IMR-90 (cell line): ENCODE results near the gene SLCO3A1.

Experiments used
- CEBPB ChIP-seq: IDR thresholded peaks from 2 replicates; pipeline ENCODE4 v1.6.1; 2012; ENCODE audit warnings: low read depth, low read length, improper control_type of control experiment
- CHD1 ChIP-seq: IDR thresholded peaks from 2 replicates; pipeline ENCODE4 v1.6.1; 2012; ENCODE audit warnings: low read depth, low read length, improper control_type of control experiment
- CTCF ChIP-seq: conservative IDR thresholded peaks from 2 replicates; pipeline ENCODE4 v1.5.1; 2012; ENCODE audit warnings: mild to moderate bottlenecking, low read depth, low read length, improper control_type of control experiment
- FOS ChIP-seq: fragments of 150-350 bp; IDR thresholded peaks from 2 replicates; pipeline ENCODE4 v1.6.1; 2016; ENCODE audit warnings: low read depth, low read length
- MXI1 ChIP-seq: IDR thresholded peaks from 2 replicates; pipeline ENCODE4 v1.6.1; 2012; ENCODE audit warnings: low read depth, mild to moderate bottlenecking, low read length, moderate library complexity, borderline replicate concordance
- POLR2A ChIP-seq: IDR thresholded peaks from 2 replicates; pipeline ENCODE4 v1.6.1; 2012; ENCODE audit warnings: mild to moderate bottlenecking, low read depth, low read length
- RAD21 ChIP-seq: IDR thresholded peaks from 2 replicates; pipeline ENCODE4 v1.6.1; 2012; ENCODE audit warnings: low read length, improper control_type of control experiment
- RCOR1 ChIP-seq: IDR thresholded peaks from 2 replicates; pipeline ENCODE4 v1.6.1; 2012; ENCODE audit warnings: mild to moderate bottlenecking, low read length, improper control_type of control experiment; ENCODE audit not compliant: insufficient replicate concordance
- SMC3 ChIP-seq: fragments of 150-350 bp; IDR thresholded peaks from 2 replicates; pipeline ENCODE4 v1.6.1; 2016; ENCODE audit warnings: low read depth, mild to moderate bottlenecking, antibody characterized with exemption, low read length, moderate library complexity

GRCh38 chr15:91980502-91981267 lies 127.2 kb downstream of the SLCO3A1 start:
- TF ChIP-seq POLR2A (no peak), CTCF (no peak), CEBPB (no peak), RCOR1 (no peak), RAD21 (no peak), CHD1 (no peak), SMC3 (no peak), MXI1 (no peak), FOS (no peak)
